ENCODE data around the gene PM20D2.

DNA sequence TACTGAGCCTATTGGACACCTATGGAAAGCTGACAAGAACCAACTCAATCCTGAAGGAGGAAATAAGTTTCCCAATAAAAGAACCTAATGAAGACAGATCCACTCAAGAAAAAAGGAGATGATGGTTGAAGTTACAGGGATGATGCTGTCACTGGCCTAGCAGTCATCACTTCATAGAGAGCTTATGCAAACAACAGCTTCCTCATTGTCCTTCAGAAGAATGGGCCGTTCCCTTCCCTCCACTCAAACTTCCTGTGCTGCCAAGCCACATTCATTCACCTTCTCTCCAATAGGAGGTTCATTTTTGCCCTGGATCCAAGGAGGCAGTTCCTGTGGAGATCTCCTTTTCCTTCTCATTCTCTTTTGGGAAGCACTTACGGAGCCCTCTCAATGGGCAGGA, 13.8 kb upstream of the PM20D2 start:
- TF ChIP-seq CTCF (IDR thresholded peaks at IDR 0.05): no peak
- TF ChIP-seq POLR2AphosphoS5 (IDR thresholded peaks at IDR 0.05): no peak
- TF ChIP-seq POLR2A (IDR thresholded peaks at IDR 0.05): no peak

Measured in prostate gland (tissue), 2 donors.